Liver (tissue), 9 donors: ENCODE data around the gene WWC1. TPM values are rescaled to one million over a fixed set of nuclear protein-coding genes. Genes with fewer than 3 reads are reported as not detected.
A peak's percentile ranks its signal among the peaks of the same experiment; 100 is the strongest.

ENCODE experiments used
- DNase-seq: peaks from one replicate; pipeline ENCODE4 v3.0.0-alpha.2; 2017; ENCODE audit warnings: low spot score
- H3K27ac ChIP-seq, 2 donors: one replicate each; pipeline ENCODE4 v1.7.0; 2013; ENCODE audit warnings: inconsistent platforms in 2 of 2, low read length in 2 of 2, control low read depth in 1 of 2, low read depth in 1 of 2, mild to moderate bottlenecking in 1 of 2
- H3K27me3 ChIP-seq, 4 donors: one replicate each; pipeline versions ENCODE4 v1.6.1 to v1.7.0; 2013; ENCODE audit warnings: low read length in 3 of 4, inconsistent platforms in 1 of 4, mild to moderate bottlenecking in 1 of 4, moderate library complexity in 1 of 4; ENCODE audit not compliant: control insufficient read depth in 4 of 4, insufficient read depth in 4 of 4
- H3K36me3 ChIP-seq, 4 donors: one replicate each; pipeline versions ENCODE4 v1.6.1 to v1.7.0; 2013; ENCODE audit warnings: low read length in 3 of 4, mild to moderate bottlenecking in 3 of 4, low read depth in 1 of 4, moderate library complexity in 1 of 4; ENCODE audit not compliant: control insufficient read depth in 4 of 4, insufficient read depth in 3 of 4
- H3K4me1 ChIP-seq, 4 donors: one replicate each; pipeline versions ENCODE4 v1.6.1 to v1.7.0; 2013; ENCODE audit warnings: low read length in 3 of 4, mild to moderate bottlenecking in 3 of 4, moderate library complexity in 1 of 4; ENCODE audit not compliant: control insufficient read depth in 4 of 4, insufficient read depth in 4 of 4
- H3K4me3 ChIP-seq, 3 donors: one replicate each; pipeline versions ENCODE4 v1.6.1 to v1.7.0; 2013; ENCODE audit warnings: low read length in 3 of 3, control low read depth in 1 of 3, low read depth in 1 of 3, mild to moderate bottlenecking in 1 of 3
- H3K9ac ChIP-seq, 2 donors: one replicate each; pipeline ENCODE4 v1.7.0; 2013; ENCODE audit warnings: low read length in 2 of 2, mild to moderate bottlenecking in 2 of 2, moderate library complexity in 2 of 2, control low read depth in 1 of 2, low read depth in 1 of 2
- H3K9me3 ChIP-seq, 4 donors: one replicate each; pipeline versions ENCODE4 v1.6.1 to v1.7.0; 2013; ENCODE audit warnings: low read length in 3 of 4; ENCODE audit not compliant: control insufficient read depth in 4 of 4
- CTCF ChIP-seq: fragments of 150-350 bp; IDR thresholded peaks from 2 replicates; pipeline ENCODE4 v1.5.1; 2017; ENCODE audit warnings: improper control_type of control experiment, low read depth, low read length; ENCODE audit not compliant: missing input control
- EGR1 ChIP-seq, 2 donors: IDR thresholded peaks; 2 replicates each; pipeline ENCODE4 v1.6.1; 2016 to 2018; ENCODE audit warnings: antibody characterized with exemption in 2 of 2, low read depth in 2 of 2
- FOXA1 ChIP-seq: IDR thresholded peaks from 2 replicates; pipeline ENCODE4 v1.6.1; 2016; ENCODE audit warnings: antibody characterized with exemption
- FOXA2 ChIP-seq: IDR thresholded peaks from 2 replicates; pipeline ENCODE4 v1.6.1; 2016; ENCODE audit warnings: antibody characterized with exemption
- GABPA ChIP-seq, 2 donors: IDR thresholded peaks in 1 of 2; conservative IDR thresholded peaks in 1 of 2; 2 replicates each; pipeline ENCODE4 v1.6.1; 2016; ENCODE audit warnings: antibody characterized with exemption in 2 of 2, mild to moderate bottlenecking in 1 of 2, moderate library complexity in 1 of 2
- HNF4A ChIP-seq, 2 donors: conservative IDR thresholded peaks; 2 replicates each; pipeline ENCODE4 v1.6.1; 2016; ENCODE audit warnings: antibody characterized with exemption in 2 of 2, mild to moderate bottlenecking in 2 of 2
- HNF4G ChIP-seq: IDR thresholded peaks from 2 replicates; pipeline ENCODE4 v1.6.1; 2016; ENCODE audit warnings: antibody characterized with exemption
- JUND ChIP-seq, 2 donors: IDR thresholded peaks; 2 replicates each; pipeline ENCODE4 v1.6.1; 2016; ENCODE audit warnings: antibody characterized with exemption in 2 of 2
- MAX ChIP-seq: IDR thresholded peaks from 2 replicates; pipeline ENCODE4 v1.6.1; 2016; ENCODE audit warnings: antibody characterized with exemption
- NR2F2 ChIP-seq: IDR thresholded peaks from 2 replicates; pipeline ENCODE4 v1.6.1; 2016; ENCODE audit warnings: antibody characterized with exemption
- RAD21 ChIP-seq, 2 donors: IDR thresholded peaks; 2 replicates each; pipeline ENCODE4 v1.6.1; 2016; ENCODE audit warnings: antibody characterized with exemption in 2 of 2, mild to moderate bottlenecking in 2 of 2
- REST ChIP-seq: IDR thresholded peaks from 2 replicates; pipeline ENCODE4 v1.6.1; 2016; ENCODE audit warnings: antibody characterized with exemption, mild to moderate bottlenecking
- RXRA ChIP-seq, 2 donors: IDR thresholded peaks; 2 replicates each; pipeline ENCODE4 v1.6.1; 2017 to 2018; ENCODE audit warnings: antibody characterized with exemption in 2 of 2, mild to moderate bottlenecking in 1 of 2
- SP1 ChIP-seq: IDR thresholded peaks from 2 replicates; pipeline ENCODE4 v1.6.1; 2018; ENCODE audit warnings: antibody characterized with exemption, mild to moderate bottlenecking
- YY1 ChIP-seq: IDR thresholded peaks from 2 replicates; pipeline ENCODE4 v1.6.1; 2016; ENCODE audit warnings: antibody characterized with exemption, mild to moderate bottlenecking
- ZBTB33 ChIP-seq: IDR thresholded peaks from 2 replicates; pipeline ENCODE4 v1.6.1; 2016; ENCODE audit warnings: antibody characterized with exemption
- WGBS: extraction: QIAGEN DNeasy Blood & Tissue Kit; methylation state at CpG from one replicate; pipeline ENCODE4 v1.1.7; 2013; 5-methylcytosine and 5-hydroxymethylcytosine counted together
- polyA plus RNA-seq, 2 donors: library from polyadenylated mRNA; stranded (reverse) in 1 of 2; unstranded in 1 of 2; fragments of 200-250 nt in 1 of 2; fragments of >200 nt in 1 of 2; fragmentation: Nextera tagmentation in 1 of 2; extraction: Ambion mirVana in 1 of 2; gene quantifications; one replicate each; pipeline versions ENCODE4 v1.2.1 to v1.2.3, GENCODE V29; 2013 to 2015
- total RNA-seq, 2 donors: library from RNA; depleted of rRNA; stranded (reverse); fragments of >200 nt; gene quantifications; one replicate each; pipeline ENCODE4 v1.2.3, GENCODE V29; 2014
- TF ChIP-seq, protein P1 (sequence below): IDR thresholded peaks from 2 replicates; pipeline ENCODE4 v1.6.1; 2016; ENCODE audit warnings: antibody characterized with exemption
- donor health status: healthy.
- donor health status: healthy.
- donor health status: healthy.
- donor health status: healthy.
- donor health status: healthy.

WWC1 gene
- total and polyA plus RNA-seq, 4 donors, result 5.9 to 25.1 (median 14.8) TPM

DNA sequence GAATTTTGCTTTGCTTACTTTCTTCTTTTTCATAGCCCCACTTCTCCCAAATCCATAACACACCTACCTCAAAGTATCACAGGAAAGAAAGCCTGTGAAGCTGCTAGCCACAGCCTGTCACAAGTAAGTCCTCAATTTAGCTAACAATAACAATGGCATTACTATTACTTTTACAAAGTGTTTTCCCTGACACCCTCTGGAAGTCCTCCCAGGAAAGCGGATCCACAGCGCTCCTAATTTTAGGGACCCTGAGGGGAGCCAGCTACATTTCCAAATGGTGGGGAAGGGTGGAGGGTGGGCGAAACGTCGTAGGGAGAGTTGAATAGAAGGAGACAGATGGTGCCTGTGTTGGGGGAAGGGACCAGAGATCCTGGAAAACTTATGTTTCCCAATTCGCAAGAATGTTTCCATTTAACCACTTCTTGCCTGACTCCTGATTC, 523 bp upstream of the WWC1 start:
- Histone ChIP-seq H3K9ac (peak overlapping the region in 1 of 2 donors; percentile 40), H3K27ac (peak overlapping the region; percentile 40 to 74), H3K4me1 (peaks cover 10 to 57% (median 30%) of the 10 kb centered on the region in 4 donors), H3K27me3 (no peaks in the 10 kb centered on the region), H3K36me3 (no peaks in the 10 kb centered on the region), H3K9me3 (no peaks in the 10 kb centered on the region), H3K4me3 (peak overlapping the region; percentile 8 to 85 (median 25))
- WGBS, result 23% methylated on average over 6 of the region's 6 CpGs
- no peak for DNase-seq
- TF ChIP-seq EGR1 (IDR thresholded peaks at IDR 0.05; ENCODE audit: low read depth in 2 of 2) (no peak), JUND (IDR thresholded peaks at IDR 0.05) (no peak), ZBTB33 (no peak), MAX (no peak), REST (no peak)
- TF ChIP-seq, protein P1, sequence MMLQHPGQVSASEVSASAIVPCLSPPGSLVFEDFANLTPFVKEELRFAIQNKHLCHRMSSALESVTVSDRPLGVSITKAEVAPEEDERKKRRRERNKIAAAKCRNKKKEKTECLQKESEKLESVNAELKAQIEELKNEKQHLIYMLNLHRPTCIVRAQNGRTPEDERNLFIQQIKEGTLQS, result no peak

- 3% methylated on average over 64 of the region's 64 CpGs for WGBS
- peak; percentile 51 for DNase-seq
- peak; percentile 23 to 27 for TF ChIP-seq RXRA (IDR thresholded peaks at IDR 0.05)
- no peak for TF ChIP-seq REST
- TF ChIP-seq HNF4G, result no peak
- no peak for TF ChIP-seq EGR1 (IDR thresholded peaks at IDR 0.05; ENCODE audit: low read depth in 2 of 2)
- TF ChIP-seq RAD21 (IDR thresholded peaks at IDR 0.05), result peak in 1 of 2 donors; percentile 30
- peak; percentile 30 for TF ChIP-seq YY1
- TF ChIP-seq HNF4A (conservative IDR thresholded peaks at IDR 0.05), result peak; percentile 39 to 47
- TF ChIP-seq GABPA (IDR thresholded peaks at IDR 0.05 in 1 of 2, conservative IDR thresholded peaks at IDR 0.05 in 1 of 2), result no peak
- TF ChIP-seq FOXA1, result no peak
- TF ChIP-seq, protein P1, result no peak
- no peak for TF ChIP-seq FOXA2
- TF ChIP-seq NR2F2, result no peak
- TF ChIP-seq CTCF, result no peak
- no peak for TF ChIP-seq SP1
- TF ChIP-seq JUND (IDR thresholded peaks at IDR 0.05), result no peak
These were observed 730 bp downstream of the WWC1 start for GRCh38 chr5:168291964-168292785.

More at GRCh38 chr5:168291964-168292785, 730 bp downstream of the WWC1 start:
- Histone ChIP-seq H3K4me3 (peak overlapping the region; percentile 71 to 94 (median 85)), H3K9ac (peak overlapping the region in 1 of 2 donors; percentile 19), H3K4me1 (peaks cover 10 to 57% (median 30%) of the 10 kb centered on the region in 4 donors), H3K27me3 (no peaks in the 10 kb centered on the region), H3K9me3 (no peaks in the 10 kb centered on the region), H3K27ac (peak overlapping the region; percentile 53 to 73), H3K36me3 (no peaks in the 10 kb centered on the region)
